ENCODE results near the gene POFUT1. TPM values are rescaled to one million over a fixed set of nuclear protein-coding genes. Genes with fewer than 3 reads are reported as not detected.

POFUT1 gene
- polyA plus RNA-seq, 1 donor (not counting 4 experiments of a cell fraction or from before 2014, with no cell fraction given), result 25.1 TPM

DNA sequence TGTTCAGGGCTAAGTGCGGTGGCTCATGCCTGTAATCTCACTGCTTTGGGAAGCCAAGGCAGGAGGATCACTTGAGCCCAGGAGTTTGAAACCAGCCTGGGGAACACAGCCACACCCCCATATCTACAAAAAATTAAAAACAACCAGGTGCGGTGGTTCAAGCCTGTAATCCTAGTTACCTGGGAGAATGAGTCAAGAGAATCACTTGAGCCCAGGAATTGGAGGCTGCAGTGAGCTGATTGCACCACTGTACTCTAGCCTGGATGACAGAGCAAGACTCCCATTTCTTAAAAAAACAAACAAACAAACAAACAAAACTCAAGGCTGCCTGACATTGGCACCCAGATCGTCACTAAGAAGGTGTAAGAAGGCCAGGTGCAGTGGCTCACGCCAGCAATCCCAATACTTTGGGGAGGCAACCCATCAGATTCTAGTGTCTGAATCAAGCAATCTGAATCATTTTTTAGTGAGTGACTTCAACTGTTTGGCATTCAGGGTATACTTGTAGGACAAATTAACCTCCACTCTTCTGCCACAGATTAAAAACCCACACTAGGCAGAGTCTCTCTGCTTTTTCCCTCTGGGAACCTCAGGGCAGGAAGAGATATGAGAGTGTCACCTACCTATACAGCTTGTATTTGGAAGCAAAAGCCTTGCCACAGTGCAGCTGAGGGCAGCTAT, 6.2 kb upstream of the POFUT1 start:
- H3K36me3 ChIP-seq (ENCODE audit: control insufficient read depth in 2 of 2, extremely low read depth in 1 of 2, insufficient read depth in 2 of 2, low read length in 2 of 2), result peaks cover 24 to 38% of the 10 kb centered on the region in 2 experiments
- dilution Hi-C loops (cut with MboI; ENCODE audit: extremely low pct_ligation_motif_present, low sequenced_read_pairs), result no loop called here
- TF ChIP-seq EZH2 (IDR thresholded peaks at IDR 0.05; ENCODE audit: low read length), result no peak
- TF ChIP-seq, protein P1, sequence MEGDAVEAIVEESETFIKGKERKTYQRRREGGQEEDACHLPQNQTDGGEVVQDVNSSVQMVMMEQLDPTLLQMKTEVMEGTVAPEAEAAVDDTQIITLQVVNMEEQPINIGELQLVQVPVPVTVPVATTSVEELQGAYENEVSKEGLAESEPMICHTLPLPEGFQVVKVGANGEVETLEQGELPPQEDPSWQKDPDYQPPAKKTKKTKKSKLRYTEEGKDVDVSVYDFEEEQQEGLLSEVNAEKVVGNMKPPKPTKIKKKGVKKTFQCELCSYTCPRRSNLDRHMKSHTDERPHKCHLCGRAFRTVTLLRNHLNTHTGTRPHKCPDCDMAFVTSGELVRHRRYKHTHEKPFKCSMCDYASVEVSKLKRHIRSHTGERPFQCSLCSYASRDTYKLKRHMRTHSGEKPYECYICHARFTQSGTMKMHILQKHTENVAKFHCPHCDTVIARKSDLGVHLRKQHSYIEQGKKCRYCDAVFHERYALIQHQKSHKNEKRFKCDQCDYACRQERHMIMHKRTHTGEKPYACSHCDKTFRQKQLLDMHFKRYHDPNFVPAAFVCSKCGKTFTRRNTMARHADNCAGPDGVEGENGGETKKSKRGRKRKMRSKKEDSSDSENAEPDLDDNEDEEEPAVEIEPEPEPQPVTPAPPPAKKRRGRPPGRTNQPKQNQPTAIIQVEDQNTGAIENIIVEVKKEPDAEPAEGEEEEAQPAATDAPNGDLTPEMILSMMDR (optimal IDR thresholded peaks at IDR 0.05 in 1 of 3, IDR thresholded peaks at IDR 0.05 in 1 of 3, conservative IDR thresholded peaks at IDR 0.05 in 1 of 3; ENCODE audit: extremely low read depth in 1 of 3, insufficient read depth in 2 of 3, low read length in 3 of 3), result no peak
- H3K4me2 ChIP-seq (ENCODE audit: control insufficient read depth, extremely low read depth, insufficient read depth, low read depth, low read length), result no peak overlapping the region
- DNase-seq (ENCODE audit: low read depth, low spot score) (no peak), FAIRE-seq (no peak)
- no peaks in the 10 kb centered on the region for H3K9me1 ChIP-seq (ENCODE audit: control insufficient read depth, extremely low read depth, insufficient read depth, low read length)
- no peak overlapping the region for H3K4me3 ChIP-seq (ENCODE audit: control insufficient read depth in 2 of 3, extremely low read depth in 1 of 3, insufficient read depth in 2 of 3, low read depth in 1 of 3, low read length in 3 of 3)
- no peak overlapping the region for H3K9ac ChIP-seq (ENCODE audit: control insufficient read depth, extremely low read depth, insufficient read depth, low read length)
- peaks cover 49% of the 10 kb centered on the region for H3K4me1 ChIP-seq (ENCODE audit: control insufficient read depth, extremely low read depth, insufficient read depth, low read length)
- H3K27me3 ChIP-seq (ENCODE audit: control insufficient read depth, extremely low read depth, insufficient read depth, low read length), result no peaks in the 10 kb centered on the region
- no peaks in the 10 kb centered on the region for H3K9me3 ChIP-seq (ENCODE audit: control insufficient read depth, low read depth, low read length)
- H4K20me1 ChIP-seq (ENCODE audit: control insufficient read depth, extremely low read depth, insufficient read depth, low read length), result peaks cover 2% of the 10 kb centered on the region
- no peak overlapping the region for H2AFZ ChIP-seq (ENCODE audit: control insufficient read depth, low read length)
- peaks cover 69% of the 10 kb centered on the region for H3K79me2 ChIP-seq (ENCODE audit: control insufficient read depth, insufficient read depth, low read length)
- peak overlapping the region; percentile 51 for H3K27ac ChIP-seq (ENCODE audit: control insufficient read depth, insufficient read depth, low read length)

DNA sequence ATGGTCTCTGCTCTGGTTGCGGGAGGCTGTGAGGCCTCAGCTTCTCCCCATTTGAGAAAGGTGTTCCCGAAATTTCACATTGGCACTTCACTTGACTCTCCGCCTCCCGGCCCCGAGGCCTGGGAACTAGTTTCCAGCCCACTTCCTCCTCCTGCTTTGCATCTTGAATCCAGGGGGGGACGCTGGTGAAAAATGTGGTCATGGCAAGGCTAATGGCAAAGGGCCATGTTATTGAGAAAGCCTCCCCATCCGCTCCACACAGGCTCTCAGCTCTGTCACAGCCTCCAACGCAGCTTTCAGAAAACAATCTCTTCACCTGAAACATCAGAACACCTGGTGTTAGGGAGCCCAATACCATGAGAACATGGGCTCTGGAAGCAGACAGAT, 5.7 kb upstream of the POFUT1 start:
- H3K4me3 ChIP-seq (ENCODE audit: control insufficient read depth in 2 of 3, extremely low read depth in 1 of 3, insufficient read depth in 2 of 3, low read depth in 1 of 3, low read length in 3 of 3), result no peak overlapping the region
- no peak for TF ChIP-seq EZH2 (IDR thresholded peaks at IDR 0.05; ENCODE audit: low read length)
- TF ChIP-seq, protein P1 (optimal IDR thresholded peaks at IDR 0.05 in 1 of 3, IDR thresholded peaks at IDR 0.05 in 1 of 3, conservative IDR thresholded peaks at IDR 0.05 in 1 of 3; ENCODE audit: extremely low read depth in 1 of 3, insufficient read depth in 2 of 3, low read length in 3 of 3), result no peak
- dilution Hi-C loops (cut with MboI; ENCODE audit: extremely low pct_ligation_motif_present, low sequenced_read_pairs), result no loop called here
- no peaks in the 10 kb centered on the region for H3K9me1 ChIP-seq (ENCODE audit: control insufficient read depth, extremely low read depth, insufficient read depth, low read length)
- H3K79me2 ChIP-seq (ENCODE audit: control insufficient read depth, insufficient read depth, low read length), result peaks cover 74% of the 10 kb centered on the region
- H2AFZ ChIP-seq (ENCODE audit: control insufficient read depth, low read length), result no peak overlapping the region
- DNase-seq (ENCODE audit: low read depth, low spot score) (no peak), FAIRE-seq (no peak)
- H3K9ac ChIP-seq (ENCODE audit: control insufficient read depth, extremely low read depth, insufficient read depth, low read length), result no peak overlapping the region
- H3K4me1 ChIP-seq (ENCODE audit: control insufficient read depth, extremely low read depth, insufficient read depth, low read length), result peaks cover 53% of the 10 kb centered on the region
- H3K27ac ChIP-seq (ENCODE audit: control insufficient read depth, insufficient read depth, low read length), result peak overlapping the region; percentile 51
- no peak overlapping the region for H3K4me2 ChIP-seq (ENCODE audit: control insufficient read depth, extremely low read depth, insufficient read depth, low read depth, low read length)
- H3K36me3 ChIP-seq (ENCODE audit: control insufficient read depth in 2 of 2, extremely low read depth in 1 of 2, insufficient read depth in 2 of 2, low read length in 2 of 2), result peaks cover 21 to 35% of the 10 kb centered on the region in 2 experiments
- no peaks in the 10 kb centered on the region for H3K9me3 ChIP-seq (ENCODE audit: control insufficient read depth, low read depth, low read length)
- H3K27me3 ChIP-seq (ENCODE audit: control insufficient read depth, extremely low read depth, insufficient read depth, low read length), result no peaks in the 10 kb centered on the region
- peaks cover 2% of the 10 kb centered on the region for H4K20me1 ChIP-seq (ENCODE audit: control insufficient read depth, extremely low read depth, insufficient read depth, low read length)
